ENCODE results near the gene KRTAP4-4.

DNA sequence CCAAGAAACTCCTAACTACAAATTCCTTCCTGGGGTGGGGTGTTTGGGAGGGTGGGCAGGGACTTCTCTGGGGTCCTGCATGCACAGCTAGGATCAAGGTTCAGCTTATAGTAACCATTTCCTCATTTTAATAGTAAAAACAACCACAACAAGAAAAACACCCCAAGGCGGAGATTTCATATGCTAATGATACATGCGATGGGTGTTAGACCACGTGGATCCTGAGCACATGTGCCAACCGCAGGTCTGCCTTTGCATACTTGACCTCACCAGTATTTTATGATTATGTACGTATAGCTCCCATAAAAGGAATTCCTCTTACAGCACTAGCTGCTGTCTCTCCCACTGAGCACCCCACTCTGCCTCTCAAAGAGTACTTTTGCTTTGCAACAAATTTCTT is 44.3 kb downstream of the KRTAP4-4 start:
- TF ChIP-seq EP300 (IDR thresholded peaks at IDR 0.05) (no peak), POLR2A (IDR thresholded peaks at IDR 0.05; ENCODE audit: low read depth) (no peak), POLR2AphosphoS5 (IDR thresholded peaks at IDR 0.05) (no peak)
- TF ChIP-seq, protein P1, sequence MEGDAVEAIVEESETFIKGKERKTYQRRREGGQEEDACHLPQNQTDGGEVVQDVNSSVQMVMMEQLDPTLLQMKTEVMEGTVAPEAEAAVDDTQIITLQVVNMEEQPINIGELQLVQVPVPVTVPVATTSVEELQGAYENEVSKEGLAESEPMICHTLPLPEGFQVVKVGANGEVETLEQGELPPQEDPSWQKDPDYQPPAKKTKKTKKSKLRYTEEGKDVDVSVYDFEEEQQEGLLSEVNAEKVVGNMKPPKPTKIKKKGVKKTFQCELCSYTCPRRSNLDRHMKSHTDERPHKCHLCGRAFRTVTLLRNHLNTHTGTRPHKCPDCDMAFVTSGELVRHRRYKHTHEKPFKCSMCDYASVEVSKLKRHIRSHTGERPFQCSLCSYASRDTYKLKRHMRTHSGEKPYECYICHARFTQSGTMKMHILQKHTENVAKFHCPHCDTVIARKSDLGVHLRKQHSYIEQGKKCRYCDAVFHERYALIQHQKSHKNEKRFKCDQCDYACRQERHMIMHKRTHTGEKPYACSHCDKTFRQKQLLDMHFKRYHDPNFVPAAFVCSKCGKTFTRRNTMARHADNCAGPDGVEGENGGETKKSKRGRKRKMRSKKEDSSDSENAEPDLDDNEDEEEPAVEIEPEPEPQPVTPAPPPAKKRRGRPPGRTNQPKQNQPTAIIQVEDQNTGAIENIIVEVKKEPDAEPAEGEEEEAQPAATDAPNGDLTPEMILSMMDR (IDR thresholded peaks at IDR 0.05) = no peak
